SW 1271 (cell line): ENCODE measurements around the gene P2RX4.
"Not testable (repeated sequence)": the region's sequence is repeated elsewhere in the genome, so short reads cannot be mapped to it uniquely, and the experiment has no call there.

Source experiments
- DNase-seq, 2 experiments: peaks; one replicate each; lab custom pipeline; 2025; lab: John Stamatoyannopoulos, UW

P2RX4 gene

GRCh38 chr12:121277374-121277759 is 67.4 kb downstream of the P2RX4 start:
- no peak for DNase-seq

GRCh38 chr12:121278169-121279070 is 68.5 kb downstream of the P2RX4 start:
- no peak for DNase-seq

- DNase-seq, result no peak
Observed at GRCh38 chr12:121279071-121279375, 69.1 kb downstream of the P2RX4 start.

- DNase-seq, result no peak
Observed at GRCh38 chr12:121279507-121279915, 69.6 kb downstream of the P2RX4 start.

- not testable (repeated sequence) for DNase-seq
Observed at GRCh38 chr12:121280531-121280930, 70.6 kb downstream of the P2RX4 start.

DNA sequence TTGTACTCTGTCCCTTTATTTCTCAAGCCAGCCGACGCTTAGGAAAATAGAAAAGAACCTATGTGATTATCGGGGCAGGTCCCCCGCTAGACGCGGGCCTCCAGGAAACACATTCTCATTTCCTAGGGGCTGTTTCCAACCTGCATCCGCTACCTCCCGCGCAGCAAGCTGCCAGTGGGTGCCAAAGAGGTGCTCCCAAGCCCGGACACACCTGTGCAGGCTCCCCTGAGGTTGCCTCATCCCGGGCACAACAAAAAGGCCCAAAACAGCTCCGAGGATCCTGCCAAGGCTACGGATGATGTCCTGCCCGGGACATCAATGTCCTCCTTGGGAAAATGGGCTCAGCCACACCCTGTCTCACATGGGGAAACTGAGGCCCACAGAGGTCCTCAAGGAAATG is 71.2 kb downstream of the P2RX4 start:
- DNase-seq, result not testable (repeated sequence)

DNA sequence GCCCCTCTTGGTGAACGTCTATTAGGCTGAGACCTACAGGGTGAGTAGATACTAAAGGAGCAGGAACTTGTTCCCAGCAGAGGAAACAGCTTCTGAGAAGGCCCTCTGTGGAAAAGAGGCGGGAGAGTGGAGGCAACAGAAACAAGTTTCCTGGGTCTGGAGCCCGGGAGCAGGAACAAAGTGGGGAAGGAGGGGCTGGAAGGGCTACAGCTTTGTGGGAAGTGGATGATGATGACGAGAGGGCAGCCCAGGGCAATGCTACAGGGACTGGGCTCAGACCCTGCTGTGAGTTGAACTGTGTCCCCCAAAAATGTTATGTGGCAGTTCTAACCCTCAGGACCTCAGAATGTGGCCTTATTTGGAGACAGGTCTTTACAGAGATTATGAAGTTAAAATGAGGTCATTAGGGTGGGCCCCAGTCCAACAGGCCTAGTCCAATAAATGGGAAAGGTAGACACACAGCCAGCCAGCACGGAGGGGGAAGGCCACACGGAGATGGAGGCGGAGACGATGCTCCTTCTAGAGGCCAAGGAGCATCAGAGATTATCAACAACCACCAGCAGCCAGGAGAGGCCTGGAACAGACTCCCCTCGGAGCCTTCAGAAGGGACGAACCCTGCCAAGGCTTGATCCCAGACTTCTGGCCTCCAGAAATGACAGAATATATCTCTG is 72.3 kb downstream of the P2RX4 start:
- DNase-seq, result no peak

DNA sequence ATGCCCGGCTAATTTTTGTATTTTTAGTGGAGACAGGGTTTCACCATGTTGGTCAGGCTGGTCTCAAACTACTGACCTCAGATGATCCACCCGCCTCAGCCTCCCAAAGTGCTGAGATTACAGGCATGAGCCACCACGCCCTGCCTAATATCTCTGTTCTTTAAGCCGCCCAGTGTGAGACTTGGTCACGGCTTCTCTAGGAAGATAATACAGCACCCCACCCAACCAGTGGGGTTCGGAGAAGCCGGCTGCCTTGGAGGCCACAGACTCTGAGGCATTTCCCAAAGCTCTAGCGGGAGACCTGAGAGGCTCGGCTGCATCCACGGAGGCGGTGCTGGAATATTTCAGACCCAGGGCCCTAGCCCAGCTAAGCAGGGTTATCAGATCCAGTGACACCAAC is 73.0 kb downstream of the P2RX4 start:
- DNase-seq, result not testable (repeated sequence)

- DNase-seq, result no peak
Observed at GRCh38 chr12:121283388-121283787, 73.5 kb downstream of the P2RX4 start.
